IMR-90 (cell line): ENCODE data around the gene PCDHA4. TPM values are rescaled to one million over a fixed set of nuclear protein-coding genes. Genes with fewer than 3 reads are reported as not detected.

Experiments
- ATAC-seq: fragments of 200-7000 bp; cut with Tn5 transposase; 2 replicates; pipeline ENCODE4 v1.9.1; 2020; ENCODE audit warnings: low read depth, mild to moderate bottlenecking, moderate library complexity
- BruUV-seq: library from RNA; stranded (reverse); fragments of 400-500 nt; replicated peaks from 2 replicates; lab custom pipeline; 2021; lab: Mats Ljungman, UMichigan
- CTCF ChIA-PET: fragments of 300-600 bp; formaldehyde crosslinking; extraction: SDS; loops from one replicate; lab custom pipeline; 2021; ENCODE audit warnings: antibody characterized with exemption; lab: Yijun Ruan, JAX
- POLR2A ChIA-PET: fragments of 300-600 bp; sonication (Branson Sonifier 250); formaldehyde crosslinking; loops from one replicate; lab custom pipeline; 2022; ENCODE audit warnings: antibody characterized with exemption; ENCODE audit not compliant: unreplicated experiment; lab: Charles Lee
- DNase-seq: peaks from one replicate; pipeline ENCODE4 v3.0.0; 2013
- H2AFZ ChIP-seq: replicated peaks from 2 replicates; pipeline ENCODE3; 2013; ENCODE audit warnings: low read length, mild to moderate bottlenecking; ENCODE audit not compliant: poor library complexity
- H2AK5ac ChIP-seq: 2 replicates; pipeline ENCODE4 v1.6.1; 2013; ENCODE audit warnings: low read depth, low read length, inconsistent platforms
- H2AK9ac ChIP-seq: replicated peaks from 2 replicates; pipeline ENCODE3; 2013; ENCODE audit warnings: mild to moderate bottlenecking, low read depth, low read length, moderate library complexity; ENCODE audit not compliant: poor library complexity
- H2BK120ac ChIP-seq: 2 replicates; pipeline ENCODE4 v1.6.1; 2013; ENCODE audit warnings: low read depth, low read length, inconsistent platforms
- H2BK15ac ChIP-seq: 3 replicates; pipeline ENCODE4 v1.6.1; 2013; ENCODE audit warnings: low read depth, low read length, inconsistent platforms
- H2BK20ac ChIP-seq: 2 replicates; pipeline ENCODE4 v1.6.1; 2013; ENCODE audit warnings: low read depth, mild to moderate bottlenecking, inconsistent platforms, low read length, moderate library complexity
- H2BK5ac ChIP-seq: 2 replicates; pipeline ENCODE4 v1.6.1; 2013; ENCODE audit warnings: mild to moderate bottlenecking, low read depth, low read length, inconsistent platforms; ENCODE audit not compliant: poor library complexity, severe bottlenecking
- H3K14ac ChIP-seq: replicated peaks from 2 replicates; pipeline ENCODE4 v1.6.1; 2013; ENCODE audit warnings: low read depth, low read length, inconsistent platforms
- H3K18ac ChIP-seq: 2 replicates; pipeline ENCODE4 v1.6.1; 2013; ENCODE audit warnings: low read depth, low read length, control low read depth
- H3K23ac ChIP-seq: 2 replicates; pipeline ENCODE4 v1.6.1; 2013; ENCODE audit warnings: low read depth, low read length, inconsistent platforms
- H3K27ac ChIP-seq: 2 replicates; pipeline ENCODE4 v1.5.1; 2013; ENCODE audit warnings: mild to moderate bottlenecking, control low read depth, low read length; ENCODE audit not compliant: insufficient read depth
- H3K27me3 ChIP-seq: 2 replicates; pipeline ENCODE4 v1.6.1; 2013; ENCODE audit warnings: low read length; ENCODE audit not compliant: control insufficient read depth, insufficient read depth
- H3K36me3 ChIP-seq: 2 replicates; pipeline ENCODE4 v1.6.1; 2013; ENCODE audit warnings: low read length, mixed read lengths; ENCODE audit not compliant: control insufficient read depth, insufficient read depth
- H3K4ac ChIP-seq: 2 replicates; pipeline ENCODE4 v1.6.1; 2013; ENCODE audit warnings: low read depth, low read length, inconsistent platforms
- H3K4me1 ChIP-seq: 2 replicates; pipeline ENCODE4 v1.6.1; 2013; ENCODE audit warnings: low read length, mixed read lengths; ENCODE audit not compliant: control insufficient read depth, insufficient read depth
- H3K4me2 ChIP-seq: 2 replicates; pipeline ENCODE4 v1.6.1; 2013; ENCODE audit warnings: low read depth, mild to moderate bottlenecking, control low read depth, low read length, moderate library complexity
- H3K4me3 ChIP-seq: 2 replicates; pipeline ENCODE4 v1.5.1; 2013; ENCODE audit warnings: low read depth, mild to moderate bottlenecking, control low read depth, low read length, moderate library complexity; ENCODE audit not compliant: insufficient read depth
- H3K56ac ChIP-seq: 2 replicates; pipeline ENCODE4 v1.6.1; 2013; ENCODE audit warnings: low read length, inconsistent platforms; ENCODE audit not compliant: insufficient read depth; ENCODE audit errors: extremely low read depth
- H3K79me1 ChIP-seq, 2 experiments: 2 replicates each; pipeline ENCODE4 v1.6.1; 2013; ENCODE audit warnings: low read length in 2 of 2, inconsistent platforms in 1 of 2, low read depth in 1 of 2
- H3K9ac ChIP-seq: 2 replicates; pipeline ENCODE4 v1.6.1; 2013; ENCODE audit warnings: low read depth, low read length, control low read depth
- H3K9me1 ChIP-seq: 2 replicates; pipeline ENCODE4 v1.6.1; 2013; ENCODE audit warnings: low read length, inconsistent platforms; ENCODE audit not compliant: insufficient read depth
- H3K9me3 ChIP-seq: 2 replicates; pipeline ENCODE4 v1.6.1; 2013; ENCODE audit warnings: low read length; ENCODE audit not compliant: control insufficient read depth, insufficient read depth
- H4K20me1 ChIP-seq: 2 replicates; pipeline ENCODE4 v1.6.1; 2013; ENCODE audit warnings: low read length, inconsistent platforms; ENCODE audit not compliant: insufficient read depth
- H4K5ac ChIP-seq: 2 replicates; pipeline ENCODE4 v1.6.1; 2013; ENCODE audit warnings: mild to moderate bottlenecking, low read depth, low read length, control low read depth
- H4K8ac ChIP-seq, 2 experiments: 2 replicates each; pipeline ENCODE4 v1.6.1; 2013; ENCODE audit warnings: low read depth in 2 of 2, low read length in 2 of 2, control low read depth in 1 of 2, inconsistent platforms in 1 of 2
- H4K91ac ChIP-seq: 2 replicates; pipeline ENCODE4 v1.6.1; 2013; ENCODE audit warnings: low read depth, low read length, inconsistent platforms; ENCODE audit not compliant: insufficient read depth
- BHLHE40 ChIP-seq: fragments of 150-350 bp; IDR thresholded peaks from 2 replicates; pipeline ENCODE4 v1.6.1; 2016; ENCODE audit warnings: mild to moderate bottlenecking, low read depth, low read length
- CEBPB ChIP-seq: IDR thresholded peaks from 2 replicates; pipeline ENCODE4 v1.6.1; 2012; ENCODE audit warnings: low read depth, low read length, improper control_type of control experiment
- CHD1 ChIP-seq: IDR thresholded peaks from 2 replicates; pipeline ENCODE4 v1.6.1; 2012; ENCODE audit warnings: low read depth, low read length, improper control_type of control experiment
- CTCF ChIP-seq: conservative IDR thresholded peaks from 2 replicates; pipeline ENCODE4 v1.5.1; 2012; ENCODE audit warnings: mild to moderate bottlenecking, low read depth, low read length, improper control_type of control experiment
- FOS ChIP-seq: fragments of 150-350 bp; IDR thresholded peaks from 2 replicates; pipeline ENCODE4 v1.6.1; 2016; ENCODE audit warnings: low read depth, low read length
- MAFK ChIP-seq: IDR thresholded peaks from 2 replicates; pipeline ENCODE4 v1.6.1; 2012; ENCODE audit warnings: low read depth, low read length, improper control_type of control experiment
- MAZ ChIP-seq: IDR thresholded peaks from 2 replicates; pipeline ENCODE4 v1.6.1; 2012; ENCODE audit warnings: low read depth, mild to moderate bottlenecking, low read length, improper control_type of control experiment, moderate library complexity, borderline replicate concordance
- MXI1 ChIP-seq: IDR thresholded peaks from 2 replicates; pipeline ENCODE4 v1.6.1; 2012; ENCODE audit warnings: low read depth, mild to moderate bottlenecking, low read length, moderate library complexity, borderline replicate concordance
- NFE2L2 ChIP-seq: fragments of 150-350 bp; IDR thresholded peaks from 2 replicates; pipeline ENCODE4 v1.6.1; 2016; ENCODE audit warnings: low read depth, mild to moderate bottlenecking, low read length
- RCOR1 ChIP-seq: IDR thresholded peaks from 2 replicates; pipeline ENCODE4 v1.6.1; 2012; ENCODE audit warnings: mild to moderate bottlenecking, low read length, improper control_type of control experiment; ENCODE audit not compliant: insufficient replicate concordance
- RFX5 ChIP-seq: IDR thresholded peaks from 2 replicates; pipeline ENCODE4 v1.8.0; 2012; ENCODE audit warnings: low read depth, mild to moderate bottlenecking, low read length, moderate library complexity
- SMC3 ChIP-seq: fragments of 150-350 bp; IDR thresholded peaks from 2 replicates; pipeline ENCODE4 v1.6.1; 2016; ENCODE audit warnings: low read depth, mild to moderate bottlenecking, antibody characterized with exemption, low read length, moderate library complexity
- WGBS, 2 experiments: methylation state at CpG; one replicate each; pipeline versions ENCODE4 v1.1.5 to v1.1.7; 2013; ENCODE audit warnings: missing lambda C conversion rate in 2 of 2; ENCODE audit not compliant: insufficient read length in 1 of 2; ENCODE audit errors: extremely low coverage in 2 of 2; 5-methylcytosine and 5-hydroxymethylcytosine counted together
- dilution Hi-C: fragments of 300-500 bp; cut with HindIII; formaldehyde crosslinking; loops from one replicate; pipeline ENCODE4 v1.14.3; 2018; ENCODE audit warnings: low sequenced_read_pairs; ENCODE audit not compliant: unreplicated experiment
- in situ Hi-C: fragments of 300-500 bp; cut with MboI; formaldehyde crosslinking; loops from 3 replicates; pipeline ENCODE4 v1.14.3; 2019; ENCODE audit warnings: low sequenced_read_pairs, inconsistent platforms, mixed read lengths
- intact Hi-C: fragments of 100-400 bp; cut with micrococcal nuclease; formaldehyde crosslinking; loops from 2 replicates; pipeline ENCODE4 v1.10.0; 2022
- polyA plus RNA-seq, 3 experiments: library from polyadenylated mRNA; depleted of rRNA; stranded (reverse); fragments of >200 nt; gene quantifications; 2 replicates each; pipeline ENCODE4 v1.2.3, GENCODE V29; 2012; ENCODE audit warnings: low replicate concordance in 1 of 3
- total RNA-seq: library from RNA; depleted of rRNA; stranded (reverse); fragments of >200 nt; gene quantifications from 2 replicates; pipeline ENCODE4 v1.2.3, GENCODE V29; 2012

Gene PCDHA4
- total and polyA plus RNA-seq, 2 of the 4 experiments (the other 2 are of a cell fraction) = under 0.01 to 0.02 TPM

GRCh38 chr5:140855772-140856674, 49.2 kb downstream of the PCDHA4 start, which contains the start of gene PCDHA10:
Gene PCDHA10, plus strand, starts transcription at chr5:140855897. Its CDS starts 152 bp downstream, at chr5:140856049.
- Histone ChIP-seq H3K9me3 (peaks cover 19% of the 10 kb centered on the region), H2BK5ac (no peak within 1 kb of the TSS), H4K20me1 (no peaks in the 10 kb centered on the region), H3K4ac (no peak within 1 kb of the TSS), H4K91ac (no peak within 1 kb of the TSS), H2BK20ac (no peak within 1 kb of the TSS), H3K4me1 (no peaks in the 10 kb centered on the region), H2BK15ac (no peak within 1 kb of the TSS), H3K18ac (no peak within 1 kb of the TSS), H4K8ac (no peak within 1 kb of the TSS), H2AFZ (no peak within 1 kb of the TSS), H3K79me1 (no peaks in the 10 kb centered on the region), H3K23ac (no peak within 1 kb of the TSS), H3K27me3 (no peaks in the 10 kb centered on the region), H3K56ac (no peak within 1 kb of the TSS), H3K36me3 (no peaks in the 10 kb centered on the region), H3K14ac (no peak within 1 kb of the TSS), H3K27ac (no peak within 1 kb of the TSS), H3K4me2 (no peak within 1 kb of the TSS), H2AK5ac (no peak within 1 kb of the TSS), H2BK120ac (no peak within 1 kb of the TSS), H4K5ac (no peak within 1 kb of the TSS), H2AK9ac (no peak within 1 kb of the TSS), H3K4me3 (no peak within 1 kb of the TSS), H3K9me1 (no peaks in the 10 kb centered on the region), H3K9ac (no peak within 1 kb of the TSS)
- TF ChIP-seq RFX5 (no peak), CHD1 (no peak), MAFK (no peak), RCOR1 (no peak), CTCF (no peak), FOS (no peak), SMC3 (no peak), NFE2L2 (no peak), MXI1 (no peak), CEBPB (no peak), BHLHE40 (no peak), MAZ (no peak)
- DNase-seq (no peak), ATAC-seq (no peak)
- intact Hi-C loops = no loop called here
- BruUV-seq = no TSS peak
- POLR2A ChIA-PET = no interaction called here
- WGBS, 2 experiments = 28% methylated on average over 8 of the region's 44 CpGs; no CpG with 5 or more reads in 1 of the 2 experiments
- CTCF ChIA-PET = no interaction called here
- in situ Hi-C loops = no loop called here
- dilution Hi-C loops = no loop called here
